RWPE2 (cell line): ENCODE data around the gene HACD1.
"Not testable (repeated sequence)": the region's sequence is repeated elsewhere in the genome, so short reads cannot be mapped to it uniquely, and the experiment has no call there.

Experiments
- ATAC-seq: fragments of 200-7000 bp; cut with Tn5 transposase; 3 replicates; pipeline ENCODE4 v1.9.1; 2021; ENCODE audit warnings: low read depth
- DNase-seq: peaks from one replicate; pipeline ENCODE4 v3.0.0-alpha.2; 2020; ENCODE audit warnings: low spot score
- H3K27ac ChIP-seq: fragments of 450-650 bp; 2 replicates; pipeline ENCODE4 v1.5.1; 2017; ENCODE audit warnings: mild to moderate bottlenecking; ENCODE audit not compliant: poor library complexity, severe bottlenecking
- H3K27me3 ChIP-seq: fragments of 250-450 bp; sonication (Bioruptor Pico); 2 replicates; pipeline ENCODE4 v1.5.1; 2021; ENCODE audit warnings: mild to moderate bottlenecking, moderate library complexity; ENCODE audit not compliant: insufficient read depth, poor library complexity, severe bottlenecking
- H3K36me3 ChIP-seq: fragments of 250-450 bp; sonication (Bioruptor Pico); 2 replicates; pipeline ENCODE4 v1.5.1; 2020; ENCODE audit warnings: low read depth, mild to moderate bottlenecking, moderate library complexity
- H3K4me1 ChIP-seq: fragments of 250-450 bp; sonication (Bioruptor Pico); 2 replicates; pipeline ENCODE4 v1.5.1; 2021; ENCODE audit warnings: mild to moderate bottlenecking, moderate library complexity; ENCODE audit not compliant: insufficient read depth, poor library complexity, severe bottlenecking
- H3K4me3 ChIP-seq: fragments of 250-450 bp; sonication (Bioruptor Pico); 2 replicates; pipeline ENCODE4 v1.5.1; 2021; ENCODE audit warnings: mild to moderate bottlenecking, moderate library complexity; ENCODE audit not compliant: severe bottlenecking
- H3K9me3 ChIP-seq: fragments of 250-450 bp; sonication (Bioruptor Pico); 2 replicates; pipeline ENCODE4 v1.5.1; 2021; ENCODE audit warnings: mild to moderate bottlenecking, moderate library complexity; ENCODE audit not compliant: severe bottlenecking
- CTCF ChIP-seq: fragments of 450-650 bp; IDR thresholded peaks from one replicate; pipeline ENCODE4 v1.5.1; 2017; ENCODE audit warnings: mild to moderate bottlenecking, moderate library complexity; ENCODE audit not compliant: poor library complexity, severe bottlenecking

The HACD1 gene

DNA sequence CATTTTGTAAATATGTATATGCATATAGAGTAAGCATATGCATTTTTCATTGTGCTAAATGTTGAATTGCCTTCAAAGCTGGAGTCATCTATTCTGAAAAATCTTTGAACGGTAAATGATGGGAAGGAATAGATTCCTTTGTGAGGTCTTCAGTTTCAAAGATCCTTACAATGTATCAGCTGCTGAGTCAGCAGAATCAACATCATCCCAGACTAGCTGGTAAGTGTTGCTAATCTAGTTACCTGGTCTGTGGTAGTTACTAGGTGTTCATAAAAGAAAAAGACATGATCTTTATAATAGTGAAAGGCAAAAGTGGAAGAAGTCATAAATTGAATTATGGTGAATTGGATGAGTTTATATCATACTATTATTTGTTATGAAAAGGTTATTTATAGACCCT lies 16.2 kb upstream of the HACD1 start:
- no peak for ATAC-seq
- no peak overlapping the region for H3K27ac ChIP-seq
- H3K9me3 ChIP-seq = no peaks in the 10 kb centered on the region
- no peaks in the 10 kb centered on the region for H3K4me1 ChIP-seq
- H3K4me3 ChIP-seq = no peak overlapping the region
- TF ChIP-seq CTCF = no peak
- H3K27me3 ChIP-seq = no peaks in the 10 kb centered on the region
- DNase-seq = no peak
- no peaks in the 10 kb centered on the region for H3K36me3 ChIP-seq

DNA sequence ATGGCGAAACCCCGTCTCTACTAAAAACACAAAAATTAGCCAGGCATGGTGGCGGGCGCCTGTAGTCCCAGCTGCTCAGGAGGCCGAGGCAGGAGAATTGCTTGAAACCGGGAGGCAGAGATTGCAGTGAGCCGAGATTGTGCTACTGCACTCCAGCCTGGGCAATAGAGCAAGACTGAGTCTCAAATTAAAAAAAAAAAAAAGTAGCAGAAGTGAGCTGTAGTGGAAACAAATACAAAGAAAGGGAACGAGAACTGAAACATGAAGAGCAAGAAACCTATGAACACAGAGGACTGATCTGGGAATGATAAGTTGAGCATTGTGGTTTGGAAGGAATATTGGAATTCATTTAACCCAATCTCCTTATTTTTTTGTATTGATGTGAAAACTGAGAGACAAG lies 15.4 kb upstream of the HACD1 start:
- H3K27me3 ChIP-seq, H3K4me1 ChIP-seq, H3K4me3 ChIP-seq, H3K36me3 ChIP-seq, H3K9me3 ChIP-seq, H3K27ac ChIP-seq, DNase-seq, ATAC-seq: not testable (repeated sequence)

DNA sequence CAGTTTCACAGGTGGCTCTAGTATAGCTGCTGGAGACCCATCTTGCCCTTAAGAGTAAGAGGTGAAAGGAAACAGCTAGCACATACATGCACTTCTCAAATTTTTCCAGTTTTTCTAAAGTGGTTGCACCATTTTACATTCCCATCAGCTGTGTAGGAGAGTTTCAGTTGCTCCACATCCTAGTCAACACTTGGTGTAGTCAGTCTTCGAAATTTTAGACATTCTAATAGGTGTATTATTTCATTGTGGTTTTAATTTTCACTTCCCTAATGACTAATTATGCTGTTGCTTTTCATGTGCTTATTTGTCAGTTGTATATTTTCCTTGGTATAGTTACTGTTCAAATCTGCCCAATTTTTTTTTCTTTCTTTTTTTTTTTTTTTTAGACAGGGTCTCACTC lies 9.5 kb upstream of the HACD1 start:
- no peaks in the 10 kb centered on the region for H3K27me3 ChIP-seq
- H3K4me3 ChIP-seq = no peak overlapping the region
- no peak overlapping the region for H3K27ac ChIP-seq
- no peaks in the 10 kb centered on the region for H3K9me3 ChIP-seq
- H3K36me3 ChIP-seq = no peaks in the 10 kb centered on the region
- ATAC-seq = no peak
- no peaks in the 10 kb centered on the region for H3K4me1 ChIP-seq
- DNase-seq = no peak
- no peak for TF ChIP-seq CTCF

GRCh38 chr10:17624996-17625395 lies 7.8 kb upstream of the HACD1 start:
- no peaks in the 10 kb centered on the region for H3K27me3 ChIP-seq
- ATAC-seq (no peak), DNase-seq (no peak)
- no peak for TF ChIP-seq CTCF
- no peaks in the 10 kb centered on the region for H3K9me3 ChIP-seq
- no peak overlapping the region for H3K4me3 ChIP-seq
- H3K4me1 ChIP-seq = no peaks in the 10 kb centered on the region
- no peaks in the 10 kb centered on the region for H3K36me3 ChIP-seq
- no peak overlapping the region for H3K27ac ChIP-seq

GRCh38 chr10:17622061-17622460 lies 4.9 kb upstream of the HACD1 start:
- Histone ChIP-seq H3K9me3 (no peaks in the 10 kb centered on the region), H3K36me3 (no peaks in the 10 kb centered on the region), H3K27ac (no peak overlapping the region), H3K4me1 (no peaks in the 10 kb centered on the region), H3K27me3 (no peaks in the 10 kb centered on the region), H3K4me3 (no peak overlapping the region)
- no peak for DNase-seq
- TF ChIP-seq CTCF = no peak
- no peak for ATAC-seq
